GM19351 (cell line): Measurements from ENCODE around the gene LCN2.
A peak's percentile ranks its signal among the peaks of the same experiment; 100 is the strongest.

Experiments
- ATAC-seq: cut with Tn5 transposase; IDR thresholded peaks from one replicate; pipeline ENCODE4 v1.9.1; 2021; ENCODE audit warnings: mild to moderate bottlenecking, moderate library complexity; ENCODE audit not compliant: unreplicated experiment

LCN2 gene

GRCh38 chr9:128190516-128191405 lies 41.5 kb downstream of the LCN2 start:
- ATAC-seq, result peak; percentile 40

GRCh38 chr9:128191406-128192046 lies 42.3 kb downstream of the LCN2 start, which contains the start of gene CIZ1:
TSS of gene CIZ1 (minus strand) at chr9:128191572. CDS start at chr9:128190857, 715 bp downstream.
- peak; percentile 72 for ATAC-seq

GRCh38 chr9:128192601-128193371 lies 43.5 kb downstream of the LCN2 start:
- ATAC-seq, result no peak

- ATAC-seq, result no peak
Measured at GRCh38 chr9:128193469-128194096, 44.3 kb downstream of the LCN2 start.

- no peak for ATAC-seq
Measured at GRCh38 chr9:128201441-128202369, 52.5 kb downstream of the LCN2 start.

GRCh38 chr9:128202648-128203023 lies 53.4 kb downstream of the LCN2 start:
- no peak for ATAC-seq
